Hepatocyte (in vitro differentiated cells): ENCODE results near the gene CCDC137. TPM values are rescaled to one million over a fixed set of nuclear protein-coding genes. Genes with fewer than 3 reads are reported as not detected.

ENCODE experiments used
- DNase-seq: peaks from one replicate; pipeline ENCODE4 v3.0.0-alpha.2; 2016; ENCODE audit warnings: low spot score
- H2AFZ ChIP-seq: fragments of 200-600 bp; sonication (generic); 2 replicates; pipeline ENCODE4 v1.6.0; 2016; ENCODE audit warnings: antibody characterized with exemption, mild to moderate bottlenecking
- H3K27ac ChIP-seq: fragments of 200-600 bp; sonication (generic); 2 replicates; pipeline ENCODE4 v1.5.1; 2016; ENCODE audit warnings: mild to moderate bottlenecking
- H3K27me3 ChIP-seq: fragments of 200-600 bp; sonication (generic); 2 replicates; pipeline ENCODE4 v1.6.1; 2016
- H3K36me3 ChIP-seq: fragments of 200-600 bp; sonication (generic); replicated peaks from 2 replicates; pipeline ENCODE4 v1.5.1; 2016; ENCODE audit warnings: low read depth; ENCODE audit not compliant: insufficient read depth
- H3K4me1 ChIP-seq: fragments of 200-600 bp; sonication (generic); 2 replicates; pipeline ENCODE4 v1.5.1; 2016; ENCODE audit warnings: mild to moderate bottlenecking, moderate library complexity; ENCODE audit not compliant: insufficient read depth
- H3K4me2 ChIP-seq: fragments of 200-600 bp; sonication (generic); 2 replicates; pipeline ENCODE4 v1.6.0; 2016
- H3K4me3 ChIP-seq: fragments of 200-600 bp; sonication (generic); 2 replicates; pipeline ENCODE4 v1.5.1; 2016; ENCODE audit warnings: mild to moderate bottlenecking
- H3K79me2 ChIP-seq: fragments of 200-600 bp; sonication (generic); 2 replicates; pipeline ENCODE4 v1.6.0; 2017; ENCODE audit warnings: mild to moderate bottlenecking
- H3K9me2 ChIP-seq: fragments of 200-600 bp; sonication (generic); replicated peaks from 2 replicates; pipeline ENCODE4 v1.6.0; 2017; ENCODE audit warnings: mild to moderate bottlenecking; ENCODE audit not compliant: insufficient read depth
- H3K9me3 ChIP-seq: fragments of 200-600 bp; sonication (generic); 2 replicates; pipeline ENCODE4 v1.5.1; 2016; ENCODE audit warnings: low read depth, mild to moderate bottlenecking
- H4K20me1 ChIP-seq: fragments of 200-600 bp; sonication (generic); 2 replicates; pipeline ENCODE4 v1.6.0; 2016; ENCODE audit warnings: mild to moderate bottlenecking; ENCODE audit not compliant: insufficient read depth, poor library complexity, severe bottlenecking
- EZH2 ChIP-seq: fragments of 200-600 bp; sonication (generic); IDR thresholded peaks from 2 replicates; pipeline ENCODE4 v1.6.1; 2016; ENCODE audit warnings: antibody characterized with exemption, mild to moderate bottlenecking, borderline replicate concordance
- EZH2phosphoT487 ChIP-seq: fragments of 200-600 bp; sonication (generic); IDR thresholded peaks from one replicate; pipeline ENCODE4 v1.6.1; 2018; ENCODE audit warnings: antibody characterized with exemption, mild to moderate bottlenecking, low read depth, moderate library complexity; ENCODE audit not compliant: unreplicated experiment, severe bottlenecking
- WGBS: methylation state at CpG from one replicate; pipeline ENCODE4 v1.1.6; 2016; ENCODE audit warnings: low lambda C conversion rate; ENCODE audit errors: missing lambda C conversion rate; 5-methylcytosine and 5-hydroxymethylcytosine counted together
- polyA plus RNA-seq: library from polyadenylated mRNA; unstranded; fragments of >200 nt; fragmentation: Nextera tagmentation; extraction: Ambion mirVana; gene quantifications from 2 replicates; pipeline ENCODE4 v1.2.1, GENCODE V29; 2016
- total RNA-seq: library from RNA; depleted of rRNA; stranded (reverse); fragments of >200 nt; gene quantifications from 2 replicates; pipeline ENCODE4 v1.2.3, GENCODE V29; 2014
- TF ChIP-seq, protein P1 (sequence below): fragments of 200-600 bp; sonication (generic); IDR thresholded peaks from 2 replicates; pipeline ENCODE4 v1.5.1; 2016; ENCODE audit warnings: antibody characterized with exemption, mild to moderate bottlenecking; ENCODE audit not compliant: poor library complexity

The CCDC137 gene
- total and polyA plus RNA-seq, 2 experiments from 2014 or later, result 8.3 to 20.5 TPM

DNA sequence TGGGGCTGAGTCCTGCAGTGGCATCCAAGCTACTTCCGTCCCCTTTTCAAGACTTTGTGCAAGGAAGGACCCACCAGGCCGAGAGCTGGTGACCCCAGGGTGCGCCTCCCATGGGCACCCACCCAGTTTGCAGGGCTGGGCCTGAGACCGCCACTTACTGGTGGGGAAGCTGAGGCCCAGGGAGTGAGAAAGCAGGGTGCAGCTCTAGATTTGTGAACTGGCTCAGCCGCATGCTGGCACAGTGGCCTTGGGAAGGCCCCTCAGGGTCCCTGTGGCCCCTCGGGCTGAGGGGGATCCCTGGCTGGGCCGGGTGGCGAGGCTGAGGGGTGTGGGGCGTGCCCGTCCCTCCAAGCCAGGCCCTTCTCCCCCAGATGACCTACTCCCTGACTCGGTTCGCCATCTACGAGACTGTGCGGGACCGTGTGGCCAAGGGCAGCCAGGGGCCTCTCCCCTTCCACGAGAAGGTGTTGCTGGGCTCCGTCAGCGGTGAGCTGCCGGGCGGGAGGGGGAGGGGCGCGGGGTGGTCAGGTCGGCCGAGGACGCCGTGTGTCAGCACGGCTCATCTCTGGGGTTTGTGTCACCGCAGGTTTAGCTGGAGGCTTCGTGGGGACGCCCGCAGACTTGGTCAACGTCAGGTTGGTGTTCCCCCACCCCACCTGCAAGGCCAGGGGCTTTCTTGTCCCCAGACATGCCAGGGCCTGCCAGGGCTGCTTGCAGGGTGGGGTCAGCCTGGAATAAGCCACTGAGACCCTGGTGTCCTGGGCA, 48.8 kb downstream of the CCDC137 start:
- no peak for TF ChIP-seq EZH2
- TF ChIP-seq, protein P1, sequence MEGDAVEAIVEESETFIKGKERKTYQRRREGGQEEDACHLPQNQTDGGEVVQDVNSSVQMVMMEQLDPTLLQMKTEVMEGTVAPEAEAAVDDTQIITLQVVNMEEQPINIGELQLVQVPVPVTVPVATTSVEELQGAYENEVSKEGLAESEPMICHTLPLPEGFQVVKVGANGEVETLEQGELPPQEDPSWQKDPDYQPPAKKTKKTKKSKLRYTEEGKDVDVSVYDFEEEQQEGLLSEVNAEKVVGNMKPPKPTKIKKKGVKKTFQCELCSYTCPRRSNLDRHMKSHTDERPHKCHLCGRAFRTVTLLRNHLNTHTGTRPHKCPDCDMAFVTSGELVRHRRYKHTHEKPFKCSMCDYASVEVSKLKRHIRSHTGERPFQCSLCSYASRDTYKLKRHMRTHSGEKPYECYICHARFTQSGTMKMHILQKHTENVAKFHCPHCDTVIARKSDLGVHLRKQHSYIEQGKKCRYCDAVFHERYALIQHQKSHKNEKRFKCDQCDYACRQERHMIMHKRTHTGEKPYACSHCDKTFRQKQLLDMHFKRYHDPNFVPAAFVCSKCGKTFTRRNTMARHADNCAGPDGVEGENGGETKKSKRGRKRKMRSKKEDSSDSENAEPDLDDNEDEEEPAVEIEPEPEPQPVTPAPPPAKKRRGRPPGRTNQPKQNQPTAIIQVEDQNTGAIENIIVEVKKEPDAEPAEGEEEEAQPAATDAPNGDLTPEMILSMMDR, result no peak
- no peak for TF ChIP-seq EZH2phosphoT487
- H3K79me2 ChIP-seq, result peaks cover 28% of the 10 kb centered on the region
- peaks cover 29% of the 10 kb centered on the region for H3K4me1 ChIP-seq
- no peak overlapping the region for H3K4me3 ChIP-seq
- no peak overlapping the region for H3K4me2 ChIP-seq
- H3K27me3 ChIP-seq, result no peaks in the 10 kb centered on the region
- H3K36me3 ChIP-seq, result no peaks in the 10 kb centered on the region
- no peaks in the 10 kb centered on the region for H3K9me2 ChIP-seq
- no peaks in the 10 kb centered on the region for H4K20me1 ChIP-seq
- no peak overlapping the region for H3K27ac ChIP-seq
- H3K9me3 ChIP-seq, result no peaks in the 10 kb centered on the region
- WGBS, result 93% methylated on average over 16 of the region's 32 CpGs
- H2AFZ ChIP-seq, result no peak overlapping the region
- no peak for DNase-seq

DNA sequence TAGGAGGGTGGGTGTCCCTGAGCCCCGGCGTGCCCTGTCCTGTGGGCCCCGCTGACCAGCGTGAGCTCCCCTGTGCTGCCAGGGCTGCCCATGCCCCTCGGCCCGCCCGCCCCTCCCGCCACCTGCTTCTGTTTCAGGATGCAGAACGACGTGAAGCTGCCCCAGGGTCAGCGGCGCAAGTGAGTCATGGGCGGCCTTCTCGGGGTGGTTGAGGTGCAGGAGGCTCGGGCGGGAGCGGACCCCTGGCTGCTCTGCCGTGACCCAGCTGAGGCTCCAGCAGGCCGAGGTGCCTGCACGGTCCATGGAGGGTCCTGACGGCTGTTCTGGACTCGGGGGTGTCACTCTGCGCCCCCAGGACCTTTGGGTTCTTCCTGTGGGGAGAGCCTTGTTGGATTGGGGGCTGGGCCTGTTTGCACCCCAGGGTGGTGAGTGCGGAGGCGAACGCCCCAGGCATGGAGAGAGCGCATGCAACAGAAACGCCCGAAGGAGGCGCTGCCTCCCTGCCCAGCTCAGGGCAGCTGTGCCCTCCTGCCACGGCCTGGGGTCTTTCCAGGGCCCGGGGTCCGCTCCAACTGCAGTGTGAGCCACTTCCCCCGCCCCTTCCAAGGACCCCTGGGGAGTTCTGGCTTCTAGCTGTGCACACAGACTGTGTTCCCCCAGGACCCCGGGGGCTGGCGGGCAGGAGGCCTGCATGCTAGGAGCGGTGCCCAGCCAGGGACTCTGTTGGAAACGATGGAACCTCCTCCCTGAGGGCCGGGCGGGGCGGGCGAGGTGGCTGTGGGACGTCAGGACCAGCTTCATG, 49.5 kb downstream of the CCDC137 start:
- Histone ChIP-seq H3K27ac (no peak overlapping the region), H2AFZ (no peak overlapping the region), H4K20me1 (no peaks in the 10 kb centered on the region), H3K4me2 (no peak overlapping the region), H3K9me3 (no peaks in the 10 kb centered on the region), H3K36me3 (no peaks in the 10 kb centered on the region), H3K27me3 (no peaks in the 10 kb centered on the region), H3K4me3 (no peak overlapping the region), H3K9me2 (no peaks in the 10 kb centered on the region), H3K79me2 (peaks cover 28% of the 10 kb centered on the region), H3K4me1 (peaks cover 21% of the 10 kb centered on the region)
- TF ChIP-seq EZH2, result no peak
- TF ChIP-seq, protein P1, result no peak
- TF ChIP-seq EZH2phosphoT487, result no peak
- no peak for DNase-seq
- 96% methylated on average over 38 of the region's 43 CpGs for whole genome bisulfite sequencing

DNA sequence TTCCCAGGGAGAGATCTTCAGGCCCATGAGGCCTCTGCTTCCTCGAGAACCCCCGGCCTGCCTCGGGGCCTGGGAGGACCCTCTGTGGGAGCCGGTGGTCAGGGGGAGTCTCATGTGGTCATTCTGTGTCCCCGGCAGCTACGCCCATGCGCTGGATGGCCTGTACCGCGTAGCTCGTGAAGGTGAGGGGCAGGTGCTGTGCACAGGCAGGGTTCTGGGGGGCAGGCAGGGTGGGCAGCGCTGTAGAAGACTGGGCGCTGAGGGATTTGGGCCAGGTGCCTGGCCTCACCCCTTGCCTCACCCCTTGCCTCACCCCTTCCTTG, 50.1 kb downstream of the CCDC137 start:
- Histone ChIP-seq H3K4me3 (no peak overlapping the region), H3K27ac (no peak overlapping the region), H3K4me2 (no peak overlapping the region), H2AFZ (no peak overlapping the region), H4K20me1 (no peaks in the 10 kb centered on the region), H3K79me2 (peaks cover 28% of the 10 kb centered on the region), H3K4me1 (peaks cover 15% of the 10 kb centered on the region), H3K36me3 (no peaks in the 10 kb centered on the region), H3K9me2 (no peaks in the 10 kb centered on the region), H3K9me3 (no peaks in the 10 kb centered on the region), H3K27me3 (no peaks in the 10 kb centered on the region)
- TF ChIP-seq, protein P1, result no peak
- TF ChIP-seq EZH2 (no peak), EZH2phosphoT487 (no peak)
- WGBS, result 98% methylated on average over 11 of the region's 12 CpGs
- no peak for DNase-seq
